NOMO-1 (cell line): ENCODE results near the gene ZNF358.
A peak's percentile ranks its signal among the peaks of the same experiment; 100 is the strongest.

Experiments used
- DNase-seq, 2 experiments: peaks; one replicate each; lab custom pipeline; 2025; ENCODE audit not compliant: unreplicated experiment in 2 of 2; lab: John Stamatoyannopoulos, UW

ZNF358 gene

GRCh38 chr19:7488736-7489353, 27.1 kb upstream of the ZNF358 start, which contains the start of gene PEX11G:
Gene PEX11G, minus strand, starts transcription at chr19:7489035. Its CDS starts 25 bp downstream, at chr19:7489010.
- peak; percentile 60 to 84 for DNase-seq

- no peak for DNase-seq
Measured at GRCh38 chr19:7489609-7490044, 26.3 kb upstream of the ZNF358 start.

- DNase-seq: peak; percentile 95 to 98
Measured at GRCh38 chr19:7492142-7492541, 23.8 kb upstream of the ZNF358 start.

- DNase-seq: peak in 1 of 2 experiments; percentile 52
Measured at GRCh38 chr19:7492558-7492957, 23.3 kb upstream of the ZNF358 start.

GRCh38 chr19:7494416-7495098, 21.3 kb upstream of the ZNF358 start:
- DNase-seq: no peak

GRCh38 chr19:7497292-7497691, 18.6 kb upstream of the ZNF358 start:
- DNase-seq: no peak

GRCh38 chr19:7500811-7501450, 15.0 kb upstream of the ZNF358 start:
- DNase-seq: peak; percentile 44 to 75

GRCh38 chr19:7502552-7502951, 13.4 kb upstream of the ZNF358 start:
- no peak for DNase-seq

- no peak for DNase-seq
Measured at GRCh38 chr19:7504684-7505083, 11.2 kb upstream of the ZNF358 start.

- DNase-seq: no peak
Measured at GRCh38 chr19:7505288-7505681, 10.6 kb upstream of the ZNF358 start.

GRCh38 chr19:7505682-7506384, 10.1 kb upstream of the ZNF358 start:
- DNase-seq: no peak

- DNase-seq: peak; percentile 66
Measured at GRCh38 chr19:7506385-7507328, 9.2 kb upstream of the ZNF358 start.

GRCh38 chr19:7507884-7508283, 8.0 kb upstream of the ZNF358 start:
- peak in 1 of 2 experiments; percentile 18 for DNase-seq

GRCh38 chr19:7509625-7510024, 6.3 kb upstream of the ZNF358 start:
- peak in 1 of 2 experiments; percentile 15 for DNase-seq

- no peak for DNase-seq
Measured at GRCh38 chr19:7512400-7512851, 3.5 kb upstream of the ZNF358 start.

- no peak for DNase-seq
Measured at GRCh38 chr19:7513809-7514642, 1.9 kb upstream of the ZNF358 start.

- no peak for DNase-seq
Measured at GRCh38 chr19:7515110-7515644, 726 bp upstream of the ZNF358 start.

- DNase-seq: no peak
Measured at GRCh38 chr19:7516333-7516732, 430 bp downstream of the ZNF358 start.

- no peak for DNase-seq
Measured at GRCh38 chr19:7516878-7517277, 975 bp downstream of the ZNF358 start.
